ENCODE results near the gene LRRC8A. TPM values are rescaled to one million over a fixed set of nuclear protein-coding genes. Genes with fewer than 3 reads are reported as not detected.
"Not testable (repeated sequence)": the region's sequence is repeated elsewhere in the genome, so short reads cannot be mapped to it uniquely, and the experiment has no call there.

Gene LRRC8A
- total RNA-seq, 2 experiments from 2014 or later = 37.1 to 38.1 TPM

DNA sequence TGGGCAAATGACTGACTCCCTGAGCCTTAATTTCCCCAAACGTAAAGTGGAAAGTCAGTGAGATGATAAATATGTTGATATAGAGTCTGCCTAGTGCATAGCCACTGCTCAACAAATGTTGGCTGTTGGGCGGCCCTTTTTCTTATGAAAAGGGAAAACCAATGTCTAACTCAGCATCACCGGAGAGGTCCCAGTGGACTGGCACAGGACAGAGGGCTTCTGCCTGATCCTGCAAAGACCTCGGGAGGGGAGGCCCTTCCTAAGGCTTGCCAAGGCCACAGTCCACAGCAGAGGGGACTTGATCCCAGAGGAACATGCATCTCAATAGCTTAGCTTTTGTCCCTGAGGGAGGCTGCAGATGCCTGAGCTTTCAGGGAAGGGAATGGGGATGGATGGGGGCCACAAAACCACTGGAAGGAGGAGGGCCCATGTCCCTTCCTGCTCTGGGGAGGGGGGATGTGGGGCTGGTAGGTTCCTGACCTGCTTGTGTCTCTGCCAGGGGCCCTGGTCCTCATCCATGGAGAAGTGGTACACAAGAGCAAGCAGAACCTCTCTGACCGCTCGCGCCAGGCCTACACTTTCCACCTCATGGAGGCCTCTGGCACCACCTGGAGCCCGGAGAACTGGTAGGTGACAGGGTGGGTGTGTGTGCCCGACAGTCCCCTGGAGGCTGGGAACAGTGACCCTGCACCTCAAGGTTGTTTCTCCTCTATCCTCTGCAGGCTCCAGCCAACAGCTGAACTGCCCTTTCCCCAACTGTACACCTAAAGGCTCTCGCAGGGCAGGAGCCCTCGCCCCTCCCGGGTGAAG, 59.2 kb downstream of the LRRC8A start:
- CTCF ChIA-PET = no interaction called here
- POLR2A ChIA-PET = no interaction called here

GRCh38 chr9:128943832-128944620, 62.1 kb downstream of the LRRC8A start:
- CTCF ChIA-PET = interaction anchor here (0.8 to 1.7 kb wide), 2 partner anchors 15 to 83 kb away, joined by 3 to 5 read pairs; no protein-coding TSS in a partner anchor
- no peak for DNase-seq
- H3K4me3 Mint-ChIP-seq = no peak overlapping the region
- H3K36me3 Mint-ChIP-seq (ENCODE audit: low read depth) = peaks cover 9% of the 10 kb centered on the region
- no peaks in the 10 kb centered on the region for H3K9me3 Mint-ChIP-seq
- POLR2A ChIA-PET = no interaction called here
- H3K27me3 Mint-ChIP-seq = no peaks in the 10 kb centered on the region
- peaks cover 28% of the 10 kb centered on the region for H3K4me1 Mint-ChIP-seq
- H3K27ac Mint-ChIP-seq = no peak overlapping the region

More for the DNA sequence above, 59.2 kb downstream of the LRRC8A start:
- Mint-ChIP-seq H3K36me3 (ENCODE audit: low read depth) (peaks cover 5% of the 10 kb centered on the region), H3K27ac (no peak overlapping the region), H3K9me3 (no peaks in the 10 kb centered on the region), H3K4me3 (no peak overlapping the region), H3K27me3 (no peaks in the 10 kb centered on the region), H3K4me1 (peaks cover 8% of the 10 kb centered on the region)
- no peak for DNase-seq

DNA sequence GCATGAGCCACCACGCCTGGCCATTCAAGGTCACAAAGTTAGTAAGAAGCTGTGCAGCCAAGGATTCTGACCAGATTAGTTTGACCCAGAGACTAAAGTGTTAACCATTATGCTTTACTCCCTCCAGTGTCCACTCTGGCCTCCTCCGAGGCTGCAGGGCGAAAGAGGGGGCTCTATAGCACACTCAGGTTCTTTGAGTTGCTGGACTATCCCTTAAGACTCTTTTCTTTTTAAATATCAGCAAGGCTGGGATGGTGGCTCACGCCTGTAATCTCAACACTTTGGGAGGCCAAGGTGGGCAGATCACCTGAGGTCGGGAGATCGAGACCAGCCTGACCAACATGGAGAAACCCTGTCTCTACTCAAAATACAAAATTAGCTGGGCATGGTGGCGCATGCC, 63.0 kb downstream of the LRRC8A start:
- ChIA-PET POLR2A (interaction anchor here (1.1 kb wide), 1 partner anchor 63 kb away, joined by 4 read pairs; the partner anchor contains the start of genes KYAT1 and LRRC8A), CTCF (interaction anchor here (1.7 kb wide), 1 partner anchor 16 kb away, joined by 5 read pairs; no protein-coding TSS in a partner anchor)
- H3K4me1 Mint-ChIP-seq = peaks cover 29% of the 10 kb centered on the region
- H3K4me3 Mint-ChIP-seq; H3K9me3 Mint-ChIP-seq; DNase-seq; H3K27ac Mint-ChIP-seq; H3K36me3 Mint-ChIP-seq (ENCODE audit: low read depth); H3K27me3 Mint-ChIP-seq: not testable (repeated sequence)

DNA sequence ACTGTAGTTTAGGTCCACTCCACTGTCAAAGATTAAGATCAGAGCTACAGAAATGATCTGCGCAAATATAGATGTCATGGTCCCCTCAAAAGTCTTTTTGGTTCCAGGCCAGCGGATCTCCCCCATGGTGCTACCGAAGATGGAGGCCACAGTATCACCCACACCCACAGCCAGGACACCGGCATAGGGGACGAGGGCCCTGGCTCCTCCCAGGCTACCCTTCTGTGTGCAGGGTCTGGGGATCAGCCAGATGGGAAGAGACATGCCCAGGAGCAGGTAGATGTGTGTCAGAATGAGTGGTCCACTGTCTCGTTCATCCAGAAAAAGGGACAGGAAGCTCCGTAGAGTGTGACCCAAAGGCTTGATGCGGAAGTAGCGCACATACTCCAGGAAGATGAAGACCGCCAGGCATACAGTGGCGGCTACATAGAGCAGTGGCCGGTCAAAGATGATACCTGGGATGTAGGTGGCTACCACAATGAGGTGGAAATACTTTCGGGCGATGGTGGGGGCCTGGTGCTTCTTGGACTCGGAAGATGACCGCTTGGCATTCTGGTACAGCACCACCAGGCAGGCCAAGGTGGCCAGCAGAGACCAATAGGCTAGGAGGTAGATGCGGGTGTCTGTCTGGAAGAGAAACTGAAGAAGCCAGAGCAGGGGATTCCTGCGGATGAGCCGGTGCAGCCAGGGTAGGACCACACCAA, 64.0 kb downstream of the LRRC8A start:
- CTCF ChIA-PET = interaction anchor here (1.7 kb wide), 1 partner anchor 17 kb away, joined by 5 read pairs; no protein-coding TSS in a partner anchor
- Mint-ChIP-seq H3K4me1 (peaks cover 33% of the 10 kb centered on the region), H3K27me3 (no peaks in the 10 kb centered on the region), H3K36me3 (ENCODE audit: low read depth) (peaks cover 12% of the 10 kb centered on the region), H3K9me3 (no peaks in the 10 kb centered on the region), H3K4me3 (peak overlapping the region; percentile 79), H3K27ac (peak overlapping the region; percentile 29)
- no peak for DNase-seq
- POLR2A ChIA-PET = interaction anchor here (1.1 to 1.2 kb wide), 2 partner anchors 9 to 64 kb away, joined by 3 to 4 read pairs; partner anchors contain the start of genes KYAT1 and LRRC8A

- H3K9me3 Mint-ChIP-seq = no peaks in the 10 kb centered on the region
- H3K4me1 Mint-ChIP-seq = peaks cover 35% of the 10 kb centered on the region
- H3K27ac Mint-ChIP-seq = peak overlapping the region; percentile 84
- H3K27me3 Mint-ChIP-seq = no peaks in the 10 kb centered on the region
- ChIA-PET POLR2A (interaction anchor here (1.2 kb wide), 1 partner anchor 8 kb away, joined by 3 read pairs; no protein-coding TSS in a partner anchor), CTCF (no interaction called here)
- peak overlapping the region; percentile 79 for H3K4me3 Mint-ChIP-seq
- peak; percentile 18 for DNase-seq
- peaks cover 16% of the 10 kb centered on the region for H3K36me3 Mint-ChIP-seq (ENCODE audit: low read depth)
These were observed 64.8 kb downstream of the LRRC8A start for GRCh38 chr9:128946571-128947276.

DNA sequence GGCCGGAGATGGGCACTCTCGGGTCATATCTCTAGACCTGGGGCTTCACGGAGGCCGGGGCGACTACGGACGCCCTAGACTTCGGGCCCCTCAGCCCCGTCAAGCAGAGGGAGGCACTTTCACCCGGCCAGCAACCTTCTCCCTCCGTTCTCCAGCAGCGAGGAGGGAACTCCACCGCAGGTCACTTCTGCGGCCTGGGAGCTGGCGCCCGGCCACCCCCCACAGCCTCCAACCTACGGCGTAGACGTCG, 65.3 kb downstream of the LRRC8A start:
- DNase-seq = no peak
- H3K4me3 Mint-ChIP-seq = peak overlapping the region; percentile 79
- H3K27me3 Mint-ChIP-seq = no peaks in the 10 kb centered on the region
- ChIA-PET CTCF (no interaction called here), POLR2A (interaction anchor here (0.6 kb wide), 1 partner anchor 29 kb away, joined by 3 read pairs; no protein-coding TSS in a partner anchor)
- peaks cover 35% of the 10 kb centered on the region for H3K4me1 Mint-ChIP-seq
- peak overlapping the region; percentile 84 for H3K27ac Mint-ChIP-seq
- H3K36me3 Mint-ChIP-seq (ENCODE audit: low read depth) = peaks cover 16% of the 10 kb centered on the region
- H3K9me3 Mint-ChIP-seq = no peaks in the 10 kb centered on the region

DNA sequence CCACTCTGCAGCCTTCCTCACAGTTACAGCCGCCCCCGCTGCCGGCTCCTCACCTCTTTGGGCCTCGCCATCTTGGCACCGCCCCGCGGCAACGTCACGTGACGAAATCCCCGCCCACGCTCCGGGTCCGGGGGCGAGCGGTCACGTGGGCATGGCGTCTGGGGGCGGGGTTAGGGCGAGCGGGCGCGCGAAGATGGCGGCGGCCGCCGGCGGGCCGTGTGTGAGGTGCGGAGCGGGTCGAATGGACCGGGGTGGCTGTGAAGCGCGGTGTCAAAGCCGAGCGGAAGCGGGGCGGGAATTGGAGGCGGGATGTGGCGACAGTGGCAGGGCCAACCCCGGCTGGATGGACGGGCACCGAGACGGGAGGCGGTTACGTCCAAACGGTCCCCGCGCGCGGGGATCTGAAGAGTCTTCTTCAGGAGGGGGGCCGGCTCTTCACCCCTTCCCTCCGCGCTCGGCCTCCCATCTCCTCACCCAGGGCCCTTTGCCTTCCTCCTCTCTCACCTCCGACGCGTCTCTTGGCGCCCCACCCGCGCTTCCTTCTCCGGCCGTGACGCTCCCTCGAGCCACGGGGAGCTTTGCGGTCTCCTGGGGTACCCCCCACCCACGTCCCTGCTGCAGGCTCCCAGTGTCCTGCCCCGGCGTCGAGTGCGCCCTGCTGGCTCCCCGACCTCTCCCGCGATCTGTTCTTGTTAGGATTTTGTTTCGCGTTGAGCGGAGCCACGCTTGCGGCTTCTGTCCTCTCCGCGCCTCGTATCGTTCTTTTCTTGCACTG, 65.8 kb downstream of the LRRC8A start, which contains the start of the genes DOLK and NUP188:
DOLK (minus strand) TSS at position 77 of the 775 bp plus-strand sequence. CDS start 300 bp downstream, outside the sequence.
NUP188 (plus strand) TSS at position 173 of the 775 bp plus-strand sequence; CDS start at position 194, 21 bp downstream.
- Mint-ChIP-seq H3K4me3 (peak within 1 kb of the TSS; percentile 79), H3K27me3 (no peaks in the 10 kb centered on the region), H3K36me3 (ENCODE audit: low read depth) (peaks cover 19% of the 10 kb centered on the region), H3K4me1 (peaks cover 36% of the 10 kb centered on the region), H3K9me3 (no peaks in the 10 kb centered on the region), H3K27ac (peak within 1 kb of the TSS; percentile 84)
- POLR2A ChIA-PET = interaction anchor here (0.6 to 1.4 kb wide), 8 partner anchors 9 to 258 kb away, joined by 3 to 4 read pairs (median 3); partner anchors contain the start of genes DOLPP1 and ZDHHC12
- peak; percentile 98 for DNase-seq
- CTCF ChIA-PET = interaction anchor here (0.6 to 1.5 kb wide), 4 partner anchors 20 to 223 kb away, joined by 3 to 5 read pairs (median 3); partner anchors contain the start of genes ENDOG, SH3GLB2 and ZDHHC12

DNA sequence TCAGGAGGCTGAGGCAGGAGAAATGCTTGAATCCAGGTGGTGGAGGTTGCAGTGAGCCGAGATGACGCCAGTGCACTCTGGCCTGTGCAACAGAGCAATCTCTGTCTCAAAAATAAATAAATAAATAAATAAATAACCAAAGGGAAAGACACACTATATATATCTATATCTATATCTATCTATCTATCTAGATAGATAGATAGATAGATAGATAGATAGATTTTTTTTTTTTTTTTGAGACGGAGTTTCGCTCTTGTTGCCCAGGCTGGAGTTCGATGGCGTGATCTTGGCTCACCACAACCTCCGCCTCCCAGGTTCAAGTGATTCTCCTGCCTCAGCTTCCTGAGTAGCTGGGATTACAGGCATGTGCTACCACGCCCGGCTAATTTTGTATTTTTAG, 79.5 kb downstream of the LRRC8A start:
- not testable (repeated sequence) for DNase-seq

More for the DNA sequence above, 79.5 kb downstream of the LRRC8A start:
- H3K27me3 Mint-ChIP-seq, H3K27ac Mint-ChIP-seq, CTCF ChIA-PET, H3K4me3 Mint-ChIP-seq, H3K9me3 Mint-ChIP-seq, H3K4me1 Mint-ChIP-seq: not testable (repeated sequence)
- H3K36me3 Mint-ChIP-seq (ENCODE audit: low read depth) = peaks cover 42% of the 10 kb centered on the region
- POLR2A ChIA-PET = interaction anchor here (0.7 kb wide), 1 partner anchor 59 kb away, joined by 3 read pairs; no protein-coding TSS in a partner anchor

Other genes with a start within 250 kb of the LRRC8A start
- 10 to 100 TPM; 51.5 to 53.5 TPM for gene DYNC2I2, start 225.3 kb upstream of the LRRC8A start, total RNA-seq
- 100 to 1,000 TPM; 355 to 379 TPM for gene SET, start 192.9 kb upstream of the LRRC8A start, total RNA-seq
- gene PKN3, start 179.6 kb upstream of the LRRC8A start, total RNA-seq = 1 to 10 TPM; 5.0 to 5.6 TPM
- gene ZDHHC12, start 158.0 kb upstream of the LRRC8A start, total RNA-seq = 10 to 100 TPM; 79.3 to 81.5 TPM
- gene ZER1, start 110.2 kb upstream of the LRRC8A start, total RNA-seq = 10 to 100 TPM; 24.1 to 24.4 TPM
- 10 to 100 TPM; 18.0 to 21.4 TPM for gene TBC1D13, start 94.9 kb upstream of the LRRC8A start, total RNA-seq
- 10 to 100 TPM; 16.7 to 19.1 TPM for gene ENDOG, start 63.6 kb upstream of the LRRC8A start, total RNA-seq
- 10 to 100 TPM; 54.3 to 59.2 TPM for gene SPOUT1, start 52.3 kb upstream of the LRRC8A start, total RNA-seq
- 10 to 100 TPM; 12.7 to 14.8 TPM for gene KYAT1, start 183 bp upstream of the LRRC8A start, total RNA-seq
- 1 to 10 TPM; 1.1 to 1.4 TPM for gene PHYHD1, start 38.8 kb downstream of the LRRC8A start, total RNA-seq
- 1 to 10 TPM; 7.0 TPM for gene DOLK, start 65.5 kb downstream of the LRRC8A start, total RNA-seq
- 10 to 100 TPM; 65.8 to 73.6 TPM for gene NUP188, start 65.6 kb downstream of the LRRC8A start, total RNA-seq
- gene SH3GLB2, start 146.2 kb downstream of the LRRC8A start, total RNA-seq = 10 to 100 TPM; 87.0 to 90.5 TPM
- 10 to 100 TPM; 36.5 to 40.9 TPM for gene MIGA2, start 154.5 kb downstream of the LRRC8A start, total RNA-seq
- gene DOLPP1, start 199.0 kb downstream of the LRRC8A start, total RNA-seq = 10 to 100 TPM; 12.9 to 16.3 TPM
- gene CRAT, start 228.7 kb downstream of the LRRC8A start, total RNA-seq = 10 to 100 TPM; 17.3 to 18.2 TPM
- 10 to 100 TPM; 88.3 to 97.7 TPM for gene PTPA, start 229.3 kb downstream of the LRRC8A start, total RNA-seq